ENCODE data around the gene SH2D7. TPM values are rescaled to one million over a fixed set of nuclear protein-coding genes. Genes with fewer than 3 reads are reported as not detected.

Gene SH2D7
- total RNA-seq, 1 experiment from 2014 or later: not detected

DNA sequence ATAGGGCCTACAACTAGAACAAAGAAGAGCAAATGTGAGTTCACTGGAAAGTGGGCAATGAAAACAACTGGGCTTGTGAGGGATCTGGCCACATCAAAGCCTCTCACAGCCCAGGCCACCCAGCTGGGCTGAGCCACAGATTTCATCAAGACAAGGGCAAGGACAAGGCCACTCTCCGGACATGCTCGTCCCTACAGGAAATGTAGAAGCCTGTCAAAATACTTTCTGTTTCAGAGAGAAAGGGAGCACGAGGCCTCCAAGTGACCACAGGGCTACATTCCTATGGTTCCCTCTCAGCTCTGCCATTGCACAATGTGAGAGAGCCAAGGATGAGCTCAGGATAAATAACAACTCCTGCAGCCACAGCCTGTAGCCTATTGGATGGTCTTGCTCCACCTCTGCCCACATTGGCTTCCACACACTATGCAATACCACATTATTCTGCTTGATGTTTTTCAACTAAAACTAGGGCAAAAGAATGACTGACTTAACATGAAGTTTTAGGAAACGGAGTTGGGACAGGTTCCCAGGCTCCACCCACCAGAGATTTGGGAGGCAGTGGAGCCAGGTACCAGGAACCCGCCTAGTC, 27.0 kb upstream of the SH2D7 start:
- no peaks in the 10 kb centered on the region for H3K36me3 ChIP-seq (ENCODE audit: control insufficient read depth, insufficient read depth, low read length)
- no peaks in the 10 kb centered on the region for H3K9me3 ChIP-seq (ENCODE audit: control insufficient read depth, insufficient read depth, low read depth, low read length)
- DNase-seq (ENCODE audit: low read depth, low spot score) (no peak), ATAC-seq (peak; percentile 4; the same call in 1 of the 2 replicates)
- POLR2A ChIA-PET: no interaction called here
- BruUV-seq (replicated peaks): no TSS peak
- intact Hi-C loops (cut with micrococcal nuclease; ENCODE audit: unreplicated experiment): no loop called here
- H3K4me3 ChIP-seq (ENCODE audit: low read depth in 2 of 2, low read length in 2 of 2): no peak overlapping the region
- in situ Hi-C loops (cut with HindIII; ENCODE audit: low pct_unique_long_range_greater_than_20kb, low sequenced_read_pairs): no loop called here
- no peaks in the 10 kb centered on the region for H3K27me3 ChIP-seq (ENCODE audit: control insufficient read depth, insufficient read depth, low read length)
- CTCF ChIA-PET: interaction anchor here (0.6 to 0.7 kb wide), 2 partner anchors 54 to 131 kb away, joined by 3 to 4 read pairs; no protein-coding TSS in a partner anchor
- H3K4me1 ChIP-seq (ENCODE audit: control insufficient read depth, insufficient read depth, low read length): peaks cover 87% of the 10 kb centered on the region
- H3K27ac ChIP-seq (ENCODE audit: low read length): peak overlapping the region; percentile 96
- no peak for TF ChIP-seq POLR2AphosphoS5 (IDR thresholded peaks at IDR 0.05; ENCODE audit: low read depth, low read length)
- peak; percentile 51; the same call in 1 of the 2 replicates for TF ChIP-seq TCF7L2 (IDR thresholded peaks at IDR 0.05; ENCODE audit: low read depth, low read length)

DNA sequence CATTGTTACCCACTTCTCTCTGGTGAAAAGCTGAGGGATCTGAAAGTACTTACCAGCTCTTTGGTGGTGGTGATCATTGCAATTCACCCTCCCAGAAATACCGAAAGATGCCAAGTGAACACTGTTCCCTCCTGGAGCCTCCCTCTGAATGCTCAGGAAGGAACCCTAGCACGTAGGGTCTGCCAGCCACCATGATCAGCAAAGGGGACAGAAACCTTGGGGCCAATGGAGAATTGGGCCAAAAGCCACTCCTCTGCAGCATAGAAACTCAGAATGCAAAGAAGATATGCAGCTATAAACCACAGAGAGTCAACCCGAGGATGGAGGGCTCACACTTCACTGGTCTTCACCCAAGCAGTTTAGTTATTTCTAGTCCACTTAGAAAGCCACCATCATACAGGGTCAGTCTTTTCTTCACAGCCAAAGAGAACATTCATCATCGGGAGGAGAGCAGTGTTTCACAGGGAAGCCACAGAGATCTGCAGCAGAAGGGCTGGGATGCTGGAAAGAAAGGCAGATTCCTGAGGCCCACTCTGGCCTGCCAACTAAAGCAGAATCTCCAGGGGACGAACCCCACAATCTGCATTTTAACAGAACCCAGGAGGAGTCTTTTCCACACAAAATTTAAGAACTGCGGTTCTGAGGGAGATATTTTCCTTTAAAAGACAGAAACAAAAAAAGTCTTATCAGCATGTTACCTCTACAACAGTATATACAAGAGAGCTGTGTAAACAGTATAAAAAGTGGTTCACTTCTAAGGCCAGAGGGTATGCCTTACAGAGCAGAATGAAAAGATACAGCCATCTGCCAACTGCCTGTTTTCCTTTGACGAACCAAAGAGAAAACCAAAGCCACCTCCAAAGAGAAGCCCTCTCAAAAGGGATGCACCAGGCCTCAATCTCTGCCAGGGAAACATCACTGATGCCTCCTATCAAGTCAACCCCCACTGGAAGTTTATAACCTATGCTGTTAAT, 26.1 kb upstream of the SH2D7 start:
- no TSS peak for BruUV-seq (replicated peaks)
- no peak for ATAC-seq
- H3K4me3 ChIP-seq (ENCODE audit: low read depth in 2 of 2, low read length in 2 of 2): no peak overlapping the region; a peak in 2 of 4 replicates

More for the DNA sequence above, 26.1 kb upstream of the SH2D7 start:
- Histone ChIP-seq H3K4me1 (ENCODE audit: control insufficient read depth, insufficient read depth, low read length) (peaks cover 94% of the 10 kb centered on the region), H3K27me3 (ENCODE audit: control insufficient read depth, insufficient read depth, low read length) (no peaks in the 10 kb centered on the region), H3K9me3 (ENCODE audit: control insufficient read depth, insufficient read depth, low read depth, low read length) (no peaks in the 10 kb centered on the region), H3K27ac (ENCODE audit: low read length) (peak overlapping the region; percentile 96), H3K36me3 (ENCODE audit: control insufficient read depth, insufficient read depth, low read length) (no peaks in the 10 kb centered on the region)
- DNase-seq (ENCODE audit: low read depth, low spot score): no peak
- CTCF ChIA-PET: interaction anchor here (0.6 to 0.7 kb wide), 2 partner anchors 55 to 130 kb away, joined by 3 to 4 read pairs; no protein-coding TSS in a partner anchor
- POLR2A ChIA-PET: interaction anchor here (1.2 kb wide), 1 partner anchor 14 kb away, joined by 4 read pairs; no protein-coding TSS in a partner anchor
- intact Hi-C loops (cut with micrococcal nuclease; ENCODE audit: unreplicated experiment): no loop called here
- TF ChIP-seq SIN3A (IDR thresholded peaks at IDR 0.05; ENCODE audit: borderline replicate concordance, insufficient read depth, low read depth, low read length): no peak
- TF ChIP-seq, protein P1, sequence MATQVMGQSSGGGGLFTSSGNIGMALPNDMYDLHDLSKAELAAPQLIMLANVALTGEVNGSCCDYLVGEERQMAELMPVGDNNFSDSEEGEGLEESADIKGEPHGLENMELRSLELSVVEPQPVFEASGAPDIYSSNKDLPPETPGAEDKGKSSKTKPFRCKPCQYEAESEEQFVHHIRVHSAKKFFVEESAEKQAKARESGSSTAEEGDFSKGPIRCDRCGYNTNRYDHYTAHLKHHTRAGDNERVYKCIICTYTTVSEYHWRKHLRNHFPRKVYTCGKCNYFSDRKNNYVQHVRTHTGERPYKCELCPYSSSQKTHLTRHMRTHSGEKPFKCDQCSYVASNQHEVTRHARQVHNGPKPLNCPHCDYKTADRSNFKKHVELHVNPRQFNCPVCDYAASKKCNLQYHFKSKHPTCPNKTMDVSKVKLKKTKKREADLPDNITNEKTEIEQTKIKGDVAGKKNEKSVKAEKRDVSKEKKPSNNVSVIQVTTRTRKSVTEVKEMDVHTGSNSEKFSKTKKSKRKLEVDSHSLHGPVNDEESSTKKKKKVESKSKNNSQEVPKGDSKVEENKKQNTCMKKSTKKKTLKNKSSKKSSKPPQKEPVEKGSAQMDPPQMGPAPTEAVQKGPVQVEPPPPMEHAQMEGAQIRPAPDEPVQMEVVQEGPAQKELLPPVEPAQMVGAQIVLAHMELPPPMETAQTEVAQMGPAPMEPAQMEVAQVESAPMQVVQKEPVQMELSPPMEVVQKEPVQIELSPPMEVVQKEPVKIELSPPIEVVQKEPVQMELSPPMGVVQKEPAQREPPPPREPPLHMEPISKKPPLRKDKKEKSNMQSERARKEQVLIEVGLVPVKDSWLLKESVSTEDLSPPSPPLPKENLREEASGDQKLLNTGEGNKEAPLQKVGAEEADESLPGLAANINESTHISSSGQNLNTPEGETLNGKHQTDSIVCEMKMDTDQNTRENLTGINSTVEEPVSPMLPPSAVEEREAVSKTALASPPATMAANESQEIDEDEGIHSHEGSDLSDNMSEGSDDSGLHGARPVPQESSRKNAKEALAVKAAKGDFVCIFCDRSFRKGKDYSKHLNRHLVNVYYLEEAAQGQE (IDR thresholded peaks at IDR 0.05; ENCODE audit: insufficient read depth in 1 of 2, low read depth in 2 of 2, low read length in 1 of 2): no peak
- TF ChIP-seq, protein P2, sequence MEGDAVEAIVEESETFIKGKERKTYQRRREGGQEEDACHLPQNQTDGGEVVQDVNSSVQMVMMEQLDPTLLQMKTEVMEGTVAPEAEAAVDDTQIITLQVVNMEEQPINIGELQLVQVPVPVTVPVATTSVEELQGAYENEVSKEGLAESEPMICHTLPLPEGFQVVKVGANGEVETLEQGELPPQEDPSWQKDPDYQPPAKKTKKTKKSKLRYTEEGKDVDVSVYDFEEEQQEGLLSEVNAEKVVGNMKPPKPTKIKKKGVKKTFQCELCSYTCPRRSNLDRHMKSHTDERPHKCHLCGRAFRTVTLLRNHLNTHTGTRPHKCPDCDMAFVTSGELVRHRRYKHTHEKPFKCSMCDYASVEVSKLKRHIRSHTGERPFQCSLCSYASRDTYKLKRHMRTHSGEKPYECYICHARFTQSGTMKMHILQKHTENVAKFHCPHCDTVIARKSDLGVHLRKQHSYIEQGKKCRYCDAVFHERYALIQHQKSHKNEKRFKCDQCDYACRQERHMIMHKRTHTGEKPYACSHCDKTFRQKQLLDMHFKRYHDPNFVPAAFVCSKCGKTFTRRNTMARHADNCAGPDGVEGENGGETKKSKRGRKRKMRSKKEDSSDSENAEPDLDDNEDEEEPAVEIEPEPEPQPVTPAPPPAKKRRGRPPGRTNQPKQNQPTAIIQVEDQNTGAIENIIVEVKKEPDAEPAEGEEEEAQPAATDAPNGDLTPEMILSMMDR (IDR thresholded peaks at IDR 0.05): no peak
- no peak; the same call in 1 of the 2 replicates for TF ChIP-seq POLR2AphosphoS5 (IDR thresholded peaks at IDR 0.05; ENCODE audit: low read depth, low read length)
- peak; percentile 71 for TF ChIP-seq TCF7L2 (IDR thresholded peaks at IDR 0.05; ENCODE audit: low read depth, low read length)
- in situ Hi-C loops (cut with HindIII; ENCODE audit: low pct_unique_long_range_greater_than_20kb, low sequenced_read_pairs): no loop called here

All from Panc1 (cell line).